Mesendoderm (in vitro differentiated cells): ENCODE measurements around the gene TRPM4.
A peak's percentile ranks its signal among the peaks of the same experiment; 100 is the strongest.

ENCODE experiments used
- DNase-seq: peaks from one replicate; pipeline ENCODE4 v3.0.0; 2013
- H2AK5ac ChIP-seq: 2 replicates; pipeline ENCODE4 v1.6.1; 2013; ENCODE audit warnings: low read length, inconsistent platforms
- H2BK120ac ChIP-seq: 2 replicates; pipeline ENCODE4 v1.6.1; 2013; ENCODE audit warnings: low read depth, mild to moderate bottlenecking, low read length, moderate library complexity, mixed read lengths
- H2BK15ac ChIP-seq: replicated peaks from 2 replicates; pipeline ENCODE4 v1.6.1; 2013; ENCODE audit warnings: low read depth, mild to moderate bottlenecking, moderate library complexity
- H2BK5ac ChIP-seq: 2 replicates; pipeline ENCODE4 v1.6.1; 2013; ENCODE audit warnings: low read length, inconsistent platforms
- H3K18ac ChIP-seq: 2 replicates; pipeline ENCODE4 v1.6.1; 2013; ENCODE audit warnings: mild to moderate bottlenecking, low read length, mixed read lengths
- H3K23ac ChIP-seq: one replicate; pipeline ENCODE4 v1.6.1; 2013; ENCODE audit warnings: low read length
- H3K27ac ChIP-seq: 2 replicates; pipeline ENCODE4 v1.5.1; 2013; ENCODE audit warnings: low read depth, mild to moderate bottlenecking, inconsistent platforms, low read length, moderate library complexity
- H3K27me3 ChIP-seq: 2 replicates; pipeline ENCODE4 v1.6.1; 2013; ENCODE audit warnings: low read length, control low read depth, mild to moderate bottlenecking, inconsistent platforms; ENCODE audit not compliant: insufficient read depth, poor library complexity
- H3K36me3 ChIP-seq: 2 replicates; pipeline ENCODE4 v1.6.1; 2013; ENCODE audit warnings: low read length, inconsistent platforms; ENCODE audit not compliant: control insufficient read depth, insufficient read depth
- H3K4ac ChIP-seq: one replicate; pipeline ENCODE4 v1.6.1; 2013; ENCODE audit warnings: low read depth, mild to moderate bottlenecking, low read length, moderate library complexity
- H3K4me1 ChIP-seq: 2 replicates; pipeline ENCODE4 v1.6.1; 2013; ENCODE audit warnings: low read depth, low read length, inconsistent platforms; ENCODE audit not compliant: control insufficient read depth
- H3K4me2 ChIP-seq: 2 replicates; pipeline ENCODE4 v1.6.1; 2013; ENCODE audit warnings: low read length
- H3K4me3 ChIP-seq: 2 replicates; pipeline ENCODE4 v1.5.1; 2013; ENCODE audit warnings: mild to moderate bottlenecking, low read length
- H3K56ac ChIP-seq: one replicate; pipeline ENCODE4 v1.6.1; 2013; ENCODE audit warnings: low read length
- H3K79me1 ChIP-seq: 2 replicates; pipeline ENCODE4 v1.6.1; 2013; ENCODE audit warnings: low read length, inconsistent platforms
- H3K79me2 ChIP-seq: 2 replicates; pipeline ENCODE4 v1.6.1; 2013; ENCODE audit warnings: mild to moderate bottlenecking, low read length; ENCODE audit not compliant: control insufficient read depth, insufficient read depth
- H3K9ac ChIP-seq: 2 replicates; pipeline ENCODE4 v1.6.1; 2013; ENCODE audit warnings: low read length, inconsistent platforms
- H4K5ac ChIP-seq: one replicate; pipeline ENCODE4 v1.6.1; 2013; ENCODE audit warnings: low read length
- H4K8ac ChIP-seq: one replicate; pipeline ENCODE4 v1.6.1; 2013; ENCODE audit warnings: low read depth, mild to moderate bottlenecking, control low read depth, low read length, moderate library complexity
- WGBS: extraction: QIAGEN DNeasy Blood & Tissue Kit; methylation state at CpG from one replicate; pipeline ENCODE4 v1.1.7; 2013; ENCODE audit warnings: low lambda C conversion rate, missing lambda C conversion rate; ENCODE audit not compliant: insufficient coverage; ENCODE audit errors: extremely low coverage; 5-methylcytosine and 5-hydroxymethylcytosine counted together

Gene TRPM4

GRCh38 chr19:49214701-49215100 lies 57.1 kb downstream of the TRPM4 start:
- Histone ChIP-seq H3K79me1 (no peaks in the 10 kb centered on the region), H4K5ac (no peak overlapping the region), H2BK15ac (no peak overlapping the region), H3K18ac (no peak overlapping the region), H4K8ac (no peak overlapping the region), H3K4me1 (no peaks in the 10 kb centered on the region), H3K23ac (no peak overlapping the region), H2BK120ac (no peak overlapping the region), H3K36me3 (no peaks in the 10 kb centered on the region), H3K79me2 (no peaks in the 10 kb centered on the region), H3K4me3 (no peak overlapping the region), H2AK5ac (no peak overlapping the region), H3K27ac (no peak overlapping the region), H3K4ac (no peak overlapping the region), H3K27me3 (no peaks in the 10 kb centered on the region), H3K4me2 (no peak overlapping the region), H3K56ac (no peak overlapping the region), H2BK5ac (no peak overlapping the region), H3K9ac (no peak overlapping the region)
- DNase-seq: no peak
- no CpG with 5 or more reads among the region's 9 CpGs for WGBS

- Histone ChIP-seq H3K4ac (no peak overlapping the region), H2BK15ac (no peak overlapping the region), H3K23ac (no peak overlapping the region), H3K79me1 (no peaks in the 10 kb centered on the region), H2AK5ac (no peak overlapping the region), H3K79me2 (no peaks in the 10 kb centered on the region), H3K4me3 (no peak overlapping the region), H4K5ac (no peak overlapping the region), H3K27me3 (no peaks in the 10 kb centered on the region), H3K27ac (no peak overlapping the region), H4K8ac (no peak overlapping the region), H2BK5ac (no peak overlapping the region), H3K9ac (no peak overlapping the region), H3K4me2 (no peak overlapping the region), H3K36me3 (no peaks in the 10 kb centered on the region), H3K4me1 (no peaks in the 10 kb centered on the region), H2BK120ac (no peak overlapping the region), H3K18ac (no peak overlapping the region), H3K56ac (no peak overlapping the region)
- WGBS: no CpG with 5 or more reads among the region's 10 CpGs
- DNase-seq: peak; percentile 14
These were observed 58.5 kb downstream of the TRPM4 start for GRCh38 chr19:49216071-49216470.

GRCh38 chr19:49217382-49217781 lies 59.8 kb downstream of the TRPM4 start:
- Histone ChIP-seq H3K9ac (no peak overlapping the region), H3K79me1 (no peaks in the 10 kb centered on the region), H2AK5ac (no peak overlapping the region), H3K4ac (no peak overlapping the region), H2BK120ac (no peak overlapping the region), H2BK5ac (no peak overlapping the region), H3K27me3 (no peaks in the 10 kb centered on the region), H3K27ac (no peak overlapping the region), H3K4me2 (no peak overlapping the region), H4K8ac (no peak overlapping the region), H3K23ac (no peak overlapping the region), H2BK15ac (no peak overlapping the region), H3K79me2 (no peaks in the 10 kb centered on the region), H3K56ac (no peak overlapping the region), H3K4me1 (no peaks in the 10 kb centered on the region), H3K36me3 (no peaks in the 10 kb centered on the region), H3K4me3 (no peak overlapping the region), H4K5ac (no peak overlapping the region), H3K18ac (no peak overlapping the region)
- no peak for DNase-seq
- WGBS: no CpG with 5 or more reads among the region's 6 CpGs

GRCh38 chr19:49222011-49222410 lies 64.4 kb downstream of the TRPM4 start:
- no peak overlapping the region for H4K5ac ChIP-seq
- H2BK120ac ChIP-seq: no peak overlapping the region
- WGBS: no CpG with 5 or more reads among the region's 6 CpGs
- no peak overlapping the region for H3K56ac ChIP-seq
- H2BK5ac ChIP-seq: no peak overlapping the region
- DNase-seq: no peak
- no peaks in the 10 kb centered on the region for H3K79me2 ChIP-seq
- H3K9ac ChIP-seq: no peak overlapping the region
- no peak overlapping the region for H3K18ac ChIP-seq
- H3K4ac ChIP-seq: no peak overlapping the region
- H3K23ac ChIP-seq: no peak overlapping the region
- no peak overlapping the region for H4K8ac ChIP-seq
- no peaks in the 10 kb centered on the region for H3K36me3 ChIP-seq
- no peak overlapping the region for H2BK15ac ChIP-seq
- H3K79me1 ChIP-seq: no peaks in the 10 kb centered on the region
- H3K4me3 ChIP-seq: no peak overlapping the region
- H3K27ac ChIP-seq: no peak overlapping the region
- no peak overlapping the region for H3K4me2 ChIP-seq
- H3K4me1 ChIP-seq: no peaks in the 10 kb centered on the region
- H3K27me3 ChIP-seq: no peaks in the 10 kb centered on the region
- no peak overlapping the region for H2AK5ac ChIP-seq

GRCh38 chr19:49222528-49222927 lies 64.9 kb downstream of the TRPM4 start:
- no peak overlapping the region for H3K4me3 ChIP-seq
- DNase-seq: no peak
- no peak overlapping the region for H3K18ac ChIP-seq
- H3K9ac ChIP-seq: no peak overlapping the region
- no peak overlapping the region for H4K8ac ChIP-seq
- no peak overlapping the region for H3K56ac ChIP-seq
- H3K4me2 ChIP-seq: no peak overlapping the region
- H3K4me1 ChIP-seq: no peaks in the 10 kb centered on the region
- H3K27ac ChIP-seq: no peak overlapping the region
- no peaks in the 10 kb centered on the region for H3K27me3 ChIP-seq
- H2BK5ac ChIP-seq: no peak overlapping the region
- H3K79me1 ChIP-seq: no peaks in the 10 kb centered on the region
- H2BK120ac ChIP-seq: no peak overlapping the region
- no peaks in the 10 kb centered on the region for H3K36me3 ChIP-seq
- H4K5ac ChIP-seq: no peak overlapping the region
- no peak overlapping the region for H2BK15ac ChIP-seq
- WGBS: no CpG with 5 or more reads among the region's 4 CpGs
- no peak overlapping the region for H3K4ac ChIP-seq
- no peak overlapping the region for H2AK5ac ChIP-seq
- no peak overlapping the region for H3K23ac ChIP-seq
- H3K79me2 ChIP-seq: no peaks in the 10 kb centered on the region

GRCh38 chr19:49223472-49223871 lies 65.9 kb downstream of the TRPM4 start:
- H3K23ac ChIP-seq: no peak overlapping the region
- H2AK5ac ChIP-seq: no peak overlapping the region
- no peak overlapping the region for H3K9ac ChIP-seq
- no peak for DNase-seq
- no peaks in the 10 kb centered on the region for H3K4me1 ChIP-seq
- no peak overlapping the region for H3K18ac ChIP-seq
- no peaks in the 10 kb centered on the region for H3K79me1 ChIP-seq
- H3K4ac ChIP-seq: no peak overlapping the region
- H3K27me3 ChIP-seq: no peaks in the 10 kb centered on the region
- no peak overlapping the region for H3K27ac ChIP-seq
- H3K4me3 ChIP-seq: no peak overlapping the region
- H3K56ac ChIP-seq: no peak overlapping the region
- WGBS: no CpG with 5 or more reads among the region's 9 CpGs
- H3K36me3 ChIP-seq: no peaks in the 10 kb centered on the region
- no peak overlapping the region for H2BK15ac ChIP-seq
- no peak overlapping the region for H4K5ac ChIP-seq
- H3K79me2 ChIP-seq: no peaks in the 10 kb centered on the region
- H3K4me2 ChIP-seq: no peak overlapping the region
- H2BK5ac ChIP-seq: no peak overlapping the region
- H4K8ac ChIP-seq: no peak overlapping the region
- no peak overlapping the region for H2BK120ac ChIP-seq
